Mucosa of gallbladder (tissue), 1 donor: Measurements from ENCODE around the gene ING5. TPM values are rescaled to one million over a fixed set of nuclear protein-coding genes. Genes with fewer than 3 reads are reported as not detected.
A peak's percentile ranks its signal among the peaks of the same experiment; 100 is the strongest.

Experiments used
- DNase-seq: peaks from one replicate; pipeline ENCODE4 v3.0.0-alpha.2; 2020; ENCODE audit warnings: low spot score
- total RNA-seq: library from RNA; stranded (reverse); gene quantifications from one replicate; pipeline ENCODE4 v1.2.1, GENCODE V29; 2021
- donor health status: DM: no; HTN: no; CAD: no.

ING5 gene
- total RNA-seq, 1 donor from 2014 or later = 47.4 TPM

DNA sequence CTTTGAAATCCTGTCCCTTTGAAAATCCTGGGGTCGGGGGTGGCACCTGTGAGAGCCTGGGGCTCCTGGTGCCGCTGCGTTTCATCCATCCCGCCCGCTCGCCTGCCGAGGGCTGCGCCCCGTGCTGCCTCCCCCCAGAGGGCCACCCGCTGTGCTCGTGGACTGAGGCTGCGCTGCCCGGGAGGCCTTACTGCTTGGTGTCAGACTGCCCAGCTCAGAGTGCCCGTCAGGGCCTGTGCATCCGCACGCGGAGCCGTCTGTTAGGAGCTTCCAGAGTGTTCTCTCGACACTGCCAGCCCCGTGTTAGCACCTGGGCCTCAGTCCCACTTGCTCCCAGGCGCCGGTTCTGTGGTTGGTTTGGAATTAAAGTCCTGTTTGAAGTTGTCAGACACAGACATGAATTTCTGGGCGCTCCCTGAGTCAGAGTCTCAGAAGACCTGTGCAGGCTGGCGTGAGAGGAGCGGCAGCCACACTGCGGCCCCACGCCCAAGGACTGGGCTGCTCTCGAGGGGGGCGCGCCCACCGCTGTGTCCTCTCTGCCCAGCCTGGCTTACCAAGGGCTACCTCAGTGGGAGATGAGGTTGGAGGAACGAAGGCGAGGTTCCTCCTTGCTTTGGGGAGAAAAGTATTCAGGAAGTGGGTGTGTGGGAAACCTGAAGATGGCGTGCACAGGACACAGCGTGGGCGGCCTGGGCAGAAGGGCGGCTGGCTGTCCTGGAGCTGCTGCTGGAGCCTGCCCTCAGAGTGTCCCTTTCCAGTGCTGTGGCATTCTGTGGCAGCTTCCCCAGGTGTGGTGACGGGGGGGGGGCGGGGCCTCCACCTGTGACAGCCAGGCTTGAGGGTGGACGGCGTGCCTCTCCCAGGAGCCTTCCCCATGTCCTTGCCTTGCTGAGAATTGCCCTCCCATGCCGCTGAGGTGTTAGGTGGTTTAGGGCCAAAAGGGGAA lies 29.3 kb upstream of the ING5 start:
- DNase-seq = no peak

GRCh38 chr2:241673189-241673663 lies 28.6 kb upstream of the ING5 start:
- no peak for DNase-seq

DNA sequence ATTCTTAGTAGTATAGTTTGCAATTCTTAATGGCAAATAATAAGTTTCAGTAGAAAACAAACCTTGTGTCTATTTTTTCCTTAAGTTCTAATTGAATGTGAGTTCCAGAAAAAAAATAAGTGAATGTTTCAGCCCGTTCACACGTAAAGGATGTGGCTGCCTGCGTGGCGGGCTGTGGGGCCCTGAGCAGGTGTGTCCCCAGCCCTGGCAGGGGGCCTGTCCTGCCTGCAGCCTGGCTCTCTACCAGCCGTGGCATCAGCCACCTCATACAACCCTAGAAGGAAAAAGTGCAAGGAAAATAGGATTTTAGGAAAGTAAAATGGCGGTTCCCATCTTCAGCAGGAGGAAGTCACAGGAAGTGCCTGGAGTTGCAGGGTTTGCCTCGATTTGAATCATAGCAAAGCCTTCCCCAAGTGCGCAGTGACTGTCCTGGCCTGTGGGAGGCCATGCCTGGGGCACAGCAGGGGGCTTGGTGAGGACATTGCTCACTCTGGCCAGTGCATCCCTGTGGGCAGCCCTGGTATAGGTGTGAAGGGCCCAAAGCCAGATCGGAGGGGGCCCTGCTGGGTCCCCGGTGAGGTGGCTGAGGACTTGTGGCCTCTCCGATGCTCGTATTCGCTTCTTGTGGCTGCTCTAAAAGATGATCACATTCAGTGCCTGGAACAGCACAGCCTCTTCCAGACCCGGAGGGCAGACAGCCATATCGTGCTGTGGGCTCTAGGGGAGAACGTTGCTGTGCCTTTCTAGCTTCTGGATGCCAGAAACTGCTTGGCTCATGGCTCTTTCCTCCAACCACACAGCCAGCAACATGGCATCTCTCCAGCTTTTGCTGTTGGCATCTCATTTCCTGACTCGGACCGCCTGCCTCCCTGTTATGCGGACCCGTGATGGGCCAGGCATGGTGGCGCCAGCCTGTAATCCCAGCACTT lies 27.8 kb upstream of the ING5 start:
- no peak for DNase-seq

- no peak for DNase-seq
Measured at GRCh38 chr2:241675885-241676284, 26.0 kb upstream of the ING5 start.

GRCh38 chr2:241676665-241677064 lies 25.2 kb upstream of the ING5 start:
- no peak for DNase-seq

DNA sequence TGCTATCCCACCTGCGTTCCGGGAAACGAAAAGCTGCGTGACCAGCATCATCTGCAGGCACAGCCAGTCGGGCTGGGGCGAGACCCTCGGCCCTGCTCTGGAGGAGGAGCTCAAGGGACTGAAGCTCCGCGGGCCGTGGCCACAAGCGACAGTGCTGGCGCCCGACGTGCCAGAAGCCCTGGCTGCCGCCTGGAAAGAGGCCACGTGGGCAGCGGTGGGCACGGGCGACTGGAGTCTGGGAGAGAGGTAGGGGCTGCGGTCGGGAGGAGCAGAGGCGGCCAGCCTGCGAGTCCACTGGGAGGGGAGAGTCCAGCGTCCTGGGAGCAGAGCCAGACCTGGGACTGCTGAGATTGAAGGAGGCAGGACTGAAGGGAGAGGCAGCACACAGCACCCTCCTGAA lies 24.4 kb upstream of the ING5 start:
- DNase-seq = no peak

- no peak for DNase-seq
Measured at GRCh38 chr2:241678307-241678706, 23.5 kb upstream of the ING5 start.

DNA sequence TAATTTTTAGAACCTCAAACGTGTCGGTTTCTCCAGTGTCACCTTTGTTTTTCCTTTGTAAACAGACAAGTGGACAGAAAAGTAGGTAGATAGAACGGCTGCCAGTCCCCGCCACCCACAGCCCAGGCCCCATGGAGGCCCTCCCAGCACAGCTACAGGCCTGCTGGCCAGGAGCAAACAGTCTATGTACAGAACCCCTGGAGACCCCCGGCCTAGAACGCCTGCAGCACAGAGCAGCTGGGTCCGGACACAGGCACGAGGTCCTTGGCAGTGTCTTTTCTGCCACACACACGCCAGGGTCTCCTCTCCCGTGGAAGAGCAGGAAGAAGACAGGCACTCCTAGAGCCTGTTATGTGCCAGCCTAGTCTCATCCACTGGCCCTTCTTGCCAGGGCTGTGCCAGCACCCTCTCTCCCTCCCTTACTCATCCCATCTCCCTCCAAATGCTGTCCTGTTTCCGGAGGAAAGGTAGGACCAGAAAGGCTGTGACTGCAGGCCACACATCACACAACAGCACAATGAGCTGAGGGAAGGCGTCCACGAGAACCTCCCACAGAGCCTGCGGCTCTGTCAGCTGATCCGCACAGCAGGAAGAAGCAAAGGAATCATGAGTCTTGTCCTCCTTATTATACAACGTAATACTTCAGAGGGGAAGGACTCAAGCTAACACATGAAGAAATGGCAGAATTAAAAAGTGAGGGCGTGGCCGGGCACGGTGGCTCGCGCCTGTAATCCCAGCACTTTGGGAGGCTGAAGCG lies 22.9 kb upstream of the ING5 start:
- no peak for DNase-seq

DNA sequence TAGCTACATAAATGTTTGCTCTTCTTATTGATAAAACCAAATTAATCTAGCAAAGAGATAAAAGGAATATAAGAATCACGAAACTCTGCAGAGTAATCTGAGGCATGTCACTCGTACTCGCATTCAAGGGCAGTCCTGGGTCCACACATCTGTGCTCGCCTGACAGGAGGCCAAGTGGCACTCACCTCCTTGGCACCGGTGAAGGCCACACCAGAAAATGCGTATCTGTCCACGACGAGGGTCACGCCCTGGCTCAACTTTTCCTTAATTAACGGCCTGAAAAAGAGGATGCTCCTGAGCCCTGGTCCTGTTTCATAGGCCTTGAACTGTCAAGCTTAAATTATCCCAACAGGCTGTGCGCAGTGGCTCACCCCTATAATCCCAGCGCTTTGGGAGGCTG lies 21.8 kb upstream of the ING5 start:
- no peak for DNase-seq

- peak; percentile 25 for DNase-seq
Measured at GRCh38 chr2:241680827-241681599, 20.8 kb upstream of the ING5 start.

GRCh38 chr2:241686324-241686649 lies 15.6 kb upstream of the ING5 start:
- DNase-seq = no peak

DNA sequence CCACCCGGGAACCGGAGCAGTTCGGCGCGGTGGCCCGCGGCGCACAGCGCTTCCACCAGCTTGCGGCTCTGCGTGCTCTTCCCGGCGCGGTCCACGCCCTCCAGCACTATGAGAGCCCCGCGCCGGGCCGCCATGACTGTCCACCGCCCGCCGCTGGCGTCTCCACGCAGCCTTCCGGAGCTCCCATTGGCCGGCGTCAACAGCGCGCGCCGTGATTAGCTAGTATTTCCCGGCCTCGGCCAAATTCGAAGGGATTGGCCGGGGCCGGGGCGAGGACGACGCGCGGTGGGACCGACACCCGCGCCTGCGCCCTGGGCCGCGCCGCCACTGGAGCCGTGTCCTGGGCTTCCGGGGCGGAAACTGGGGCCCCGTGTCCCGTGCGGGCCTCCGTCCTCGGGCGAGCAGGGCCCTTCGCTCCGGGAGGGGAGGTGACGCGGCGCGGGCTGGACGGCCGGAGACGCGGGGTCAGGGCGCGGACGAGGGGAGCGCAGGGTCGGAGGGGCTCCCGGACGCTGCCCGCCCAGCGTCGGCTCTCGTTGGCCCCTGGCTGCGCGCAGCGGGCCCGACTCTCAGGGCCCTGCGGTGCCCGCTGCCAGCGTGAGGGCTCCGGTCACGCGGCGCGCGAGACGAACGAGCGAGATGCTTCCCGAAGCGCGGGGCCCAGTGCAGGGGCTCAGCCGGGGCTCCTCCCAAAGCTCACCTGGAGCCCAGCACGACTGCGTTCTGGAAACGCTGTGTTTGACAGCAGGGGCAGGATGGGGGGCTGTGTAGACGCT lies 15.0 kb upstream of the ING5 start, which contains the start of gene DTYMK:
DTYMK (minus strand) TSS at position 166 of the 776 bp plus-strand sequence; CDS start at position 134, 32 bp downstream.
- peak; percentile 97 for DNase-seq

GRCh38 chr2:241689306-241689705 lies 12.5 kb upstream of the ING5 start:
- no peak for DNase-seq

DNA sequence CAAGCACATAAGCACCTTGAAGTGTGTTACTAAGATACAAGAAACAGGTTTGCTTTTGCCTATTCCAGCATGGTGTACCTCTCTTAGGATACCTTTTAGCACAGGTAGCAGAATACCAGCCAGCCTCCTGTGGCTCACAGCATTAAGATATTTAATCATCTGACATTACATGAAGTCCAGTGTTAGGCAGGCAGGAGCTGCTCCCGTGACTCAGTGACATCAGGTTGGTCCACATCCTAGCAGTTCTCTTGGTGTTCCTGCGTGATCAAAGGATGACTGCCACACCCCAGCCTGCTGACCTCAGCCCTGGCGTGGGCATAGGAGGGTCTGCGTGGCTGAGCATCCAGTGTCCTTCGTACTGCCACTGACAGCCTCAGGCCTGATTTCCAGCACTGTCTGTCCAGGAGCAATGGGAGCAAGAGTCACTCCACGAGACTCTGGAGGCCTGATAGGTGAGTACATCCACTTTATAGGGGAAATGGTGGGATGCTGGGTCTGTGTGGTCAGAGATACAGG lies 11.6 kb upstream of the ING5 start:
- DNase-seq = no peak

DNA sequence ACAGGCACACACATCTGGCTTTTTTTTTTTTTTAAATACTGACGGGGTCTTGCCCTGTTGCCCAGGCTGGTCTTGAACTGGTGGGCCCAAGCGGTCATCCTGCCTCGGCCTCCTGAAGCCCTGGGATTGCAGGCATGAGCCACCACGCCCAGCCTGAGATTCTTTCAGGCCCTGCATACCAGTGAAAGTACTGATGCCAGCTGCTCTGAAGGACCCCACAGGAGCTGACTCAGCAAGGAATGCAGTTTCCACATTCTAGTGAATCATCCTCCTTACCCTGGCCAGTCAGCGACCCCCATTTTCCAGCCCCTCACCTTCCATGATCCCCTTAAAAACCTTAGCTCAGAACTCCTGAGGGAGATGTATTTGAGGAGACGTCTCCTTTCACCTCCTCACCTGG lies 9.4 kb upstream of the ING5 start:
- no peak for DNase-seq

GRCh38 chr2:241695651-241696050 lies 6.2 kb upstream of the ING5 start:
- DNase-seq = no peak

DNA sequence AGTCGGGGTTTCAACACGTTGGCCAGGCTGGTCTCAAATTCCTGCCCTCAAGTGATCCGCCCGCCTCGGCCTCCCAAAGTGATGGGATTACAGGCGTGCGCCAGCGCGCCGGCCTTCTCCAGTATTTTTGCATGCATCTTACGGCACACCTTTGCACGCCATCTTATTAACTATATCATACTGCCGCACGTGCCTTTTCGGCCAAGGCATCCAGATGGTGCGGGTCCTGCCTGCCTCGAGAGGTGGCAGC lies 765 bp upstream of the ING5 start:
- DNase-seq = no peak

DNA sequence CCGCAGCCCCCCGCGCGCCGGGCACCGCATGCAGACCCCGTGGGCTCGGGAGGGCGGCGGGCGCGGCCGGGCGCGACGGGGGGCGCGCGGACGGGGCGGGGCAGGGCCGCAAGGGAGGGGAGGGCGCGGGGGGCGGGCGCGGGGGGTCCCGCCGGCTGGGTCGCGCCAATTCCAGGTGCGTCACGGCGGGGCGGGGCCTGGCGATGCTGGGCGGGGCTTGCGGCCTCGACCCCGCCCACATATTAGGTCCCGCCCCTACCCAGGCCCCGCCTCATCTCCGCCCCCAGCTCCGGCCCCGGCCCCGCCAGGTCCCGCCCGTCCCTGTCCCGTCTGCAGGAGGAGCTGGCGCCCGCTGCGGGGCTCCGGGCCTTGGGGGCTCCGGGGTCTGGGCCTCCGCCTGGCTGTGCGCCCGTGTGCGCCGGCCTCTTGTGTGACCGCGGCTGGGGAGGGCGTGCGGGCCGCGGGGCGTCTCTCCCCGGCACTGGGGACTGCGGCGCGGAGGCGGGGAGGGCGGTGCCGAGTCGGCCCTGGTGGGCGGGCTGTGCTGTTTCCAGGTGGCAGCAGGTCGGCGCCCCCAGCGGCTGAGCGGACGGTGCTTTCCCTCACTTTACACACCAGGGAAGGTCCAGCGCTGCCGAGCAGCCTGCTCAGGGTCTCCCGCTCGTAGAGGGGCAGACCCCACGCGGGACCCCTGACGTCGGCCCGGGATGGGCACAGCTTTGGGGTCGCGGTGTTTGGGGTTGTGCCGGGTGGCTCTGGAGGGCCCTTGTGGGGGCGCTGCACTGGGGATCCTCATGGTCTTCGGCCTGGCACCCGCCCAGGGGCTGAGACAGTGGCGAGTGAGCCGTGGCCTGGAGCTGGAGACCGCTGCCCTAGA lies 554 bp downstream of the ING5 start:
- DNase-seq = peak; percentile 79

GRCh38 chr2:241703032-241703604 lies 1.3 kb downstream of the ING5 start:
- DNase-seq = no peak
